Panc1 (cell line): ENCODE data around the gene ATP10A. TPM values are rescaled to one million over a fixed set of nuclear protein-coding genes. Genes with fewer than 3 reads are reported as not detected.

Source experiments
- ATAC-seq: fragments of 200-7000 bp; cut with Tn5 transposase; 2 replicates; pipeline ENCODE4 v1.9.1; 2020; ENCODE audit warnings: mild to moderate bottlenecking, moderate library complexity
- BruUV-seq: library from RNA; stranded (reverse); fragments of 400-500 nt; replicated peaks from 2 replicates; lab custom pipeline; 2021; lab: Mats Ljungman, UMichigan
- CTCF ChIA-PET: fragments of 300-600 bp; sonication (Branson Sonifier 250); formaldehyde crosslinking; loops from one replicate; lab custom pipeline; 2022; ENCODE audit warnings: antibody characterized with exemption; lab: Charles Lee
- POLR2A ChIA-PET: fragments of 300-600 bp; sonication (Branson Sonifier 250); formaldehyde crosslinking; loops from one replicate; lab custom pipeline; 2022; ENCODE audit warnings: antibody characterized with exemption; lab: Charles Lee
- DNase-seq: peaks from one replicate; pipeline ENCODE4 v3.0.0-alpha.2; 2010; ENCODE audit warnings: low read depth, low spot score
- H3K27ac ChIP-seq: 2 replicates; pipeline ENCODE4 v1.5.1; 2011; ENCODE audit warnings: mild to moderate bottlenecking, low read length, inconsistent platforms
- H3K27me3 ChIP-seq: fragments of 200-500 bp; sonication (Bioruptor generic); 2 replicates; pipeline ENCODE4 v1.6.0; 2014; ENCODE audit warnings: low read length, inconsistent platforms; ENCODE audit not compliant: control insufficient read depth, insufficient read depth
- H3K36me3 ChIP-seq: fragments of 200-500 bp; sonication (Bioruptor generic); 2 replicates; pipeline ENCODE4 v1.5.1; 2014; ENCODE audit warnings: inconsistent platforms, mild to moderate bottlenecking, low read length, moderate library complexity; ENCODE audit not compliant: control insufficient read depth, insufficient read depth
- H3K4me1 ChIP-seq: 2 replicates; pipeline ENCODE4 v1.5.1; 2011; ENCODE audit warnings: inconsistent platforms, mild to moderate bottlenecking, low read length, moderate library complexity; ENCODE audit not compliant: control insufficient read depth, insufficient read depth
- H3K4me3 ChIP-seq, 2 experiments: 2 replicates each; pipeline ENCODE4 v1.5.1; 2011 to 2012; ENCODE audit warnings: low read depth in 2 of 2, low read length in 2 of 2, mild to moderate bottlenecking in 2 of 2, inconsistent platforms in 1 of 2, moderate library complexity in 1 of 2
- H3K9me3 ChIP-seq: fragments of 200-500 bp; sonication (Bioruptor generic); 2 replicates; pipeline ENCODE4 v1.5.1; 2014; ENCODE audit warnings: low read depth, mild to moderate bottlenecking, inconsistent platforms, low read length, moderate library complexity; ENCODE audit not compliant: control insufficient read depth, insufficient read depth
- CTCF ChIP-seq: fragments of 450-650 bp; IDR thresholded peaks from 2 replicates; pipeline ENCODE4 v1.5.1; 2017; ENCODE audit warnings: mild to moderate bottlenecking
- REST ChIP-seq, 2 experiments: IDR thresholded peaks; 2 replicates each; pipeline ENCODE4 v1.6.1; 2011 to 2012; ENCODE audit warnings: low read depth in 2 of 2, control low read depth in 1 of 2, low read length in 1 of 2, mild to moderate bottlenecking in 1 of 2, moderate library complexity in 1 of 2; ENCODE audit not compliant: insufficient read depth in 1 of 2
- SIN3A ChIP-seq: IDR thresholded peaks from 2 replicates; pipeline ENCODE4 v1.6.1; 2012; ENCODE audit warnings: low read depth, mild to moderate bottlenecking, low read length, moderate library complexity, borderline replicate concordance; ENCODE audit not compliant: insufficient read depth
- TCF7L2 ChIP-seq: IDR thresholded peaks from 2 replicates; pipeline ENCODE4 v1.6.1; 2011; ENCODE audit warnings: mild to moderate bottlenecking, low read depth, low read length, inconsistent platforms
- in situ Hi-C: cut with HindIII; loops from 2 replicates; pipeline ENCODE4 v1.10.0; 2016; ENCODE audit warnings: low sequenced_read_pairs, low pct_unique_long_range_greater_than_20kb
- intact Hi-C: fragments of 100-400 bp; cut with micrococcal nuclease; formaldehyde crosslinking; loops from one replicate; pipeline ENCODE4 v1.10.0; 2022; ENCODE audit not compliant: unreplicated experiment
- total RNA-seq: library from RNA; stranded (reverse); gene quantifications from one replicate; pipeline ENCODE4 v1.2.1, GENCODE V29; 2021; ENCODE audit not compliant: unreplicated experiment

Gene ATP10A
- total RNA-seq, 1 experiment from 2014 or later = 0.31 TPM

- Histone ChIP-seq H3K27me3 (no peaks in the 10 kb centered on the region), H3K4me1 (no peaks in the 10 kb centered on the region), H3K9me3 (no peaks in the 10 kb centered on the region), H3K27ac (no peak overlapping the region), H3K36me3 (no peaks in the 10 kb centered on the region), H3K4me3 (no peak overlapping the region)
- in situ Hi-C loops (no loop called here), intact Hi-C loops (no loop called here)
- POLR2A ChIA-PET = no interaction called here
- CTCF ChIA-PET = no interaction called here
- TF ChIP-seq CTCF = no peak
- DNase-seq (no peak), ATAC-seq (no peak)
- BruUV-seq = no TSS peak
Measured at GRCh38 chr15:25795712-25796111, 67.4 kb downstream of the ATP10A start.

- CTCF ChIA-PET = no interaction called here
- in situ Hi-C loops = no loop called here
Measured at GRCh38 chr15:25795061-25795460, 68.1 kb downstream of the ATP10A start.

More at GRCh38 chr15:25795061-25795460, 68.1 kb downstream of the ATP10A start:
- H3K27ac ChIP-seq = no peak overlapping the region
- H3K4me3 ChIP-seq = no peak overlapping the region
- intact Hi-C loops = no loop called here
- TF ChIP-seq REST (IDR thresholded peaks at IDR 0.05; ENCODE audit: insufficient read depth in 1 of 2, low read depth in 2 of 2, low read length in 1 of 2) (no peak), SIN3A (no peak), TCF7L2 (no peak), CTCF (no peak)
- no peak for ATAC-seq
- no peaks in the 10 kb centered on the region for H3K4me1 ChIP-seq
- BruUV-seq = no TSS peak
- DNase-seq = no peak
- no peaks in the 10 kb centered on the region for H3K9me3 ChIP-seq
- POLR2A ChIA-PET = no interaction called here
- no peaks in the 10 kb centered on the region for H3K36me3 ChIP-seq
- H3K27me3 ChIP-seq = no peaks in the 10 kb centered on the region
